HK-2 (cell line): ENCODE data around the gene PIP4K2C.
"Not testable (repeated sequence)": the region's sequence is repeated elsewhere in the genome, so short reads cannot be mapped to it uniquely, and the experiment has no call there.

Experiments
- DNase-seq: peaks from one replicate; pipeline ENCODE4 v3.0.0-alpha.2; 2018; ENCODE audit not compliant: unreplicated experiment

PIP4K2C gene

DNA sequence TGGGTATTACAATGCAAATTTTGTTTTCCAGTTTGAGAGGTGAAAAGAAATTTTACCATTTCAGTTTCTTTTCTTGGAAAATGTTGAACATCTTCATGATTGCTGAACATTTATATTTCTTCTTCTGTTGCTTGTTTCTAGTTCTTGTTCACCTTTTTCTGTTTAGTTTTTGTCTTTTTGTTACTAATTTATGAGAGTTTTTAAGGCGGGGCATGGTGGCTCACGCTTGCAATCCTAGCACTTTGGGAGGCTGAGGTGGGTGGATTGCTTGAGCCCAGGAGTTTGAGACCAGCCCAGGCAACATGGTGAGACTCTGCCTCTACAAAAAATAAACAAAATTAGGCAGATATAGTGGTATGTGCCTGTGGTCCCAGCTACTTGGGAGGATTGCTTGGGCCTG lies 30.5 kb upstream of the PIP4K2C start:
- no peak for DNase-seq

DNA sequence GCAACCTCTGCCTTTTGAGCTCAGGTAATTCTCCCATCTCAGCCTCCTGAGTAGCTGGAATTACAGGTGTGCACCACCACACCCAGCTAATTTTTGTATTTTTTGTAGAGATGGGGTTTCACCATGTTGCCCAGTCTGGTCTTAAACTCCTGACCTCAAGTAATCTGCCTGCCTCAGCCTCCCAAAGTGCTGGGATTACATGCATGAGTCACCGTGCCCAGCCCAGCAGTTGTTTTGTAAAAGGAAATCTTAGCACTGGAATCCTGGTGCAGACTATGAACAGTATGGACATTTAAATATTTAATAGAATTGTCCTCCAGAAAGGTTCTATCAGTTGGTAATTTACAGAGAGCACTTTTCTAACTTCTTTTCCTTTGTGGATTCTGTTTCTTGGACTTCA lies 29.9 kb upstream of the PIP4K2C start:
- DNase-seq: not testable (repeated sequence)

GRCh38 chr12:57563358-57563757 lies 27.6 kb upstream of the PIP4K2C start:
- no peak for DNase-seq

- no peak for DNase-seq
Observed at GRCh38 chr12:57564178-57564740, 26.7 kb upstream of the PIP4K2C start.

DNA sequence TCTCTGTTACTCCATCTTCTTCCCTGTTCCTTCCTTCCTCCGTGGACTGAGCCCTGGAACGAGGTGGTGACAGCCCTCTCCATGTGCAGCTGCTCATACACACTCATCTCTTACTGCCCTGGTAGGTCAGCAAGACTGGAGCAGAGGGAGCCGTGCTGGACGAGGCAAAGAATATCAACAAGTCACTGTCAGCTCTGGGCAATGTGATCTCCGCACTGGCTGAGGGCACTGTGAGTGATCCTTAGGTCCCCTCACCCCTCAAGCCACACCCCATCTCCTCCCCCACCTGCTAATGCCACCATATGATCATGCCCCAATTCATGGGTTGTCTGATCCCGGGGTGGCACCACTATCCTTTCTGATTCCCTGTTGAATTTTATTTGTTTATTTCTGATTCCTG lies 22.2 kb upstream of the PIP4K2C start:
- DNase-seq: no peak

DNA sequence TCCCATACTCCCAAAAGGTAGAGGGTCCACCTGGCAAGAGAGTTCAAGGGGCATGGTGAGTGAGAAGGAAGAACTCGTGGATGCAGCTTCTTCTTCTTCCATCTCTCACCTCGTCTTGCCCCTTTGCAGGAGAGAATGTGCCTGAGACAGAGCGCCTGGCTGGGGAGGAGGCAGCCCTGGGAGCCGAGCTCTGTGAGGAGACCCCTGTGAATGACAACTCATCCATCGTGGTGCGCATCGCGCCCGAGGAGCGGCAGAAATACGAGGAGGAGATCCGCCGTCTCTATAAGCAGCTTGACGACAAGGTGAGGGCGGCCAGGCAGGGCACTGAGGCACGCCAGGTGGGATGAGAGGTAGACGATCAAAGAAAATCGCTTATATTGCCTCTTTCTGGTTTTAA lies 21.1 kb upstream of the PIP4K2C start:
- DNase-seq: no peak

DNA sequence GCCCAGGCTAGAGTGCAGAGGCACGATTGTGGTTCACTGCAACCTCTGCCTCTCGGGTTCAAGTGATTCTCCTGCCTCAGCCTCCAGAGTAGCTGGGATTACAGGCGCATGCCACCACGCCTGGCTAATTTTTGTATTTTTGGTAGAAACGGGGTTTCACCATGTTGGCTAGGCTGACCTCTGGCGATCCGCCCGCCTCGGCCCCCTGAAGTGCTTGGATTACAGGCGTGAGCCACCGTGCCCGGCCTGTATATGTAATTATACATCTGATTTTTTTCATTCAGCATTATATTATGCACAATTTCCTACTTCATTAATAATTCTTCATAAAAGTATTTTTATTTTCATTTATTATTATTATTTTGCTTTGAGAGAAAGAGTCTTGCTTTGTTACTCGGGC lies 20.6 kb upstream of the PIP4K2C start:
- not testable (repeated sequence) for DNase-seq

DNA sequence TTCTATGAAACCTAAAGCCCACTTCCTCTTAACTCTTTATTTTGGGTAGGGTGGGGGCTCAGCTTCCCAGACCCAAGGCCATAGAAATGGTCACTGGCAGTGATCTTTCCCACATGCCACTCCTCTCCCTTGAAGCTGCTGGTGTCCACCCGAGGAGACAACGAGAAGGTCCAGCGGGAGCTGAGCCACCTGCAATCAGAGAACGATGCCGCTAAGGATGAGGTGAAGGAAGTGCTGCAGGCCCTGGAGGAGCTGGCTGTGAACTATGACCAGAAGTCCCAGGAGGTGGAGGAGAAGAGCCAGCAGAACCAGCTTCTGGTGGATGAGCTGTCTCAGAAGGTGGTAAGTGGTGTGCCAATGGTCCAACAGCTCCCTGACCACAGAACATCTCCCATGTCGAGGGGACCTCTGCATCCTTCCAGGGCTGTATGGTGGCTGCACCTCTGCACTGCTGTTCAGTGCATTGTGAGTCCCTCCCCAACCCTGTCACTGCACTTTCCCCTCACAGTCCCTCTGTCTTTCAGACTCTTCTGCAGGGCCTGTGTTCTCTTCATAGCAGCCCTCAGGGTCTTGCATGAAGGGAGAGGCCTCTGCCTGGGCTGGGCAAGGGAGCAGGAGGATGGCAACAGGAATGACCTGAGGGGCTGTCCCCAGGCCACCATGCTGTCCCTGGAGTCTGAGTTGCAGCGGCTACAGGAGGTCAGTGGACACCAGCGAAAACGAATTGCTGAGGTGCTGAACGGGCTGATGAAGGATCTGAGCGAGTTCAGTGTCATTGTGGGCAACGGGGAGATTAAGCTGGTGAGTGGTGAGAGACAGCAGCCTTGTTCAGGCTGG lies 18.8 kb upstream of the PIP4K2C start:
- DNase-seq: no peak

DNA sequence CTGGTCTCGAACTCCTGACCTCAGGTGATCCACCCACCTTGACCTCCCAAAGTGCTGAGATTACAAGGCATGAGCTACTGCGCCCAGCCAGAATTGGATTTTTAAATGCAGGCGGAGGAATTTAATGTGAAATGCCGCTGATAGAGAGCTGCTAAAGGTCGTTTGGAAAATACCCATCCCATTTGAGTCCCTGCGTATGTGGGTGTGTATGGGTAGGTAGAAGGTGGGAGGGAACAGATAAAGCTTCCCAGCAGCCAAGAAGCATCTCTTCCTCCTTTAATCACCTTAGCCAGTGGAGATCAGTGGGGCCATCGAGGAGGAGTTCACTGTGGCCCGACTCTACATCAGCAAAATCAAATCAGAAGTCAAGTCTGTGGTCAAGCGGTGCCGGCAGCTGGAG lies 16.2 kb upstream of the PIP4K2C start:
- no peak for DNase-seq

DNA sequence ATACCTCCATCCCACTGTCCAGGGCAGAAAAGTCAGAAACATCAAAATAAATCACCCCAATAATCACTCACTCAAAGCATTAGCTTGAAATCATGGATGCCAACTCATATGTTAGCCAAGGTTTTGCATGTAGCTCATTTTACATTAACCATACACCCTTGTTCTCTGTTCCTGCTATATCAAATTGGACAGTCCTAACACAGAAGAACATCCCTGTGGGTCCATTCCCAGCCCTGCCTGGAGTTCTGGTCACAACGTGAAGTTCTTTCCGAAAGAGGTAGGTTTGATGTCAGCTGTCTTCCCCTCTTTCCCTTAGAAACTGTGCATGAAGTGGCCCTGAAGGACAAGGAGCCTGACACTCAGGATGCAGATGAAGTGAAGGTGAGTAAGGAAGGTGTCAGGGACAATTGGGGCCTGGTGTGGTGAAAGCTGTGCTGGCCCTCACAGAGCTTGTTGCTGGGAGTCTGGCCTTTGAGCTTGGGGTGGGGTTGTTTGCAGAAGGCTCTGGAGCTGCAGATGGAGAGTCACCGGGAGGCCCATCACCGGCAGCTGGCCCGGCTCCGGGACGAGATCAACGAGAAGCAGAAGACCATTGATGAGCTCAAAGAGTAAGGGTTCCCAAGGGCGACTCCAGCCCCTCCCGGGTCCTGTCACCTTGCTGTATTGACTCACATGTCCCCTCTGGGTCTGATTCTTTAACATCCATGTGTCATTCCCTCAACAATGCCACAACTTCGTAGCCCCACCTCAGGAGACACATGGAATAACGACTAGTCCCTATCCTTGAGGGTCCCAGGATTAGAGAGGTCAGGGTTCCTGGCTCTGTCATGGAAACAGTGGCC lies 15.0 kb upstream of the PIP4K2C start:
- no peak for DNase-seq

GRCh38 chr12:57576613-57577160 lies 14.3 kb upstream of the PIP4K2C start:
- DNase-seq: no peak

GRCh38 chr12:57577981-57578758 lies 12.8 kb upstream of the PIP4K2C start:
- DNase-seq: no peak

GRCh38 chr12:57579011-57579410 lies 12.0 kb upstream of the PIP4K2C start:
- no peak for DNase-seq

DNA sequence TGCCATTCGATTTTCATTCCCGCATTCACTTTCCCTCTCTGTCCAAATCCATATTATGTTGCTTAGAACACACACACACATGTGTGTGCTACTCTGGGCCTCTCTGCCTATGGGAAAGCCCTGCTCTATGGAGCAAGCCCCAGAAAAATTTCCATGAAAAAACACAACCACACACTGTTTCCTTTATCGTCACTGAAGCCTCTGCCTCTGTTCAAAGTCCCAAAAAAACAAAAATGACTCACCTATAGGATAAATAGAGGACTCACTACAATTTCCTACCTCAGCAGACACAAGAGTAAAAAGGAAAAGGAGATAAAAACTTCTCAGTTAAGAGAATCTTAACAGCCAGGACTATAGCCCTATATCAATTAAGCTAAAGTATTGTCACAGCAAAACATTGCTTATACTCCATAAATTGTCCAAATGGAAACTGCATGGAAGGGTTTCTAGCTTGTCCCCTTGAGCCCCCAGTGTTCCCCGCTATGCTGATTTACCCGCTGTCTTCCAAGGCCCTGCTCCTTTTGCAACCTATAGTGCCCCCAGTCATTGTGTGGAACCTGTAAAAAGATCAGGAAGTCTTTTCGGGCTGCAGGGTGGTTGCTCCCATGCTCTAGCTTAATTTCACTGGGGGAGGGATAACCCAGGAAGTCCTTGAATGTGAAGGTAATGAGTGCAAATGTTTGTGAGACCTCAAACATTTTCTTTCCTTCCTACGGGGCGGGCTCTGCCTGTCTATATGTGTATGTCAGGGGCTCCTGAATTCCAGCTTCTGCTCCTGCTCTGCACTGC lies 11.1 kb upstream of the PIP4K2C start:
- DNase-seq: no peak

- DNase-seq: no peak
Observed at GRCh38 chr12:57580466-57580795, 10.6 kb upstream of the PIP4K2C start.

DNA sequence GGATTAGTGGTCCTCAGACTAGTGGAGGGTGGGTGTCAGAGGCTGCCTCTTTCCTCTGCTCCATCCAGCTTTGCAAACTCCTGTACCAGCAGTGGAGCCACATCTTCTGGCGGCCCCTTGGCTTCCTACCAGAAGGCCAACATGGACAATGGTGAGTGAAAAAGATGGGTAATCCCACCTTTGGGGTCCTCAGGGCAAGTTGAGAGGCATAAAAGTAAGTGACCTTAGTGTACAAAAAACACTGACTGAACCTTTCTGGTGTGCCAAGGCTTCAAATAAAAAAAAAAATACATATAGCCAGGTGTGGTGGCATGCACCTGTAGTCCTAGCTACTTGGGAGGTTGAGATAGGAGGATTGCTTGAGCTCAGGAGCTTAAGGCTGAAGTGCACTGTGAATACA lies 9.2 kb upstream of the PIP4K2C start:
- DNase-seq: no peak

DNA sequence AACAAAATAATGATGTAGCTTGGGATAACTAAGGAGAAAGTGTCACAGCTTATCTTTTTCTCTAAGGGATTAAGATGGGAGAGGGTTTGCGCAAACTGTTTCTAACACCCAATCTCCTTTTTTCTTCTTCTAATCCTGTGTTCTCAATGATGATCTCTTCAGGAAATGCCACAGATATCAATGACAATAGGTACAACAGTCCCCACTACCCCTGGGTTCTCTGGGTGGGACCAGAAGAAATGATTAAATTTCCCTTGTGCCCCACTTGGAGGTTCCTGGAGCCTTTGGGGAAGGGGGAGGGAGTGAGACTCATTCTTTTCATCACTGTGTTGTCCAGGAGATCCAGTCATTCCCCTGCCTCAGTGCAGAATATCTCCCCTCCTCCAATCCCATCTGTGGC lies 8.6 kb upstream of the PIP4K2C start:
- DNase-seq: no peak

DNA sequence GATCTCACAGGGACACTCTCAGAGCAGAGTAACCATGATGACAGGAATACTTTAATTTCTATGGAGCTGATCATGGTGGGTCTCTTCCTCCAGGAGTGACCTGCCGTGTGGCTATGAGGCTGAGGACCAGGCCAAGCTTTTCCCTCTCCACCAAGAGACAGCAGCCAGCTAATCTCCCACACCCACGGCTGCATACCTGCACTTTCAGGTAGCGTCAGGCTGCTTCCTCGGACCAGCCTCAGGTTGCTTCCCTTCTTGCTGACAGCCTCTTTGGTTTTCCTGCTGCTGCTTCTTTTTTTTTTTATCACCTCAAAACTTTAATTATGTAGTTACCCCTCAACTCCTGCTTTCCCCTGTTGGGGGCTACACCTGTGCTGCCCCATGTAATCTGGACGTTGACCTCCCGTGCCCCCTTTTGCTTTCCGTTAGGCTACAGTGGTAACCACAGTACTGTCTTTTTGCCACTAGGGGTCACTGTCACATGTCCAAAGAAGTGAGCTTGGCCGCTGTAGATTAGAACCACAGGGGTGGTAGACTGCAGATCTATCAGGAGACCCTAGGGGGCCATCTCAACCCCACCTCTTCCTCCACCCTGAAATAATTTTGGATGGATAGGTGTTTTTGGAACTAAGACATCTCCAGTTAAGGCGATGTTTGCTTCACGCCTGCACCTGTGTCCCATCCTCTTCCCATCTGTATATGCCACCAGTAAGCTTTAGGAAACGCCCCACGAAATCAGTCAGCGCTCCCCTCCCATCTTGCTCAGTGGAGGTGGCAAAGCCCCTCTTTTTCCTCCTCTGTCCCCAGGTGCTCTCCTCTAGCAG lies 7.8 kb upstream of the PIP4K2C start:
- peak; percentile 66 for DNase-seq

- DNase-seq: no peak
Observed at GRCh38 chr12:57584050-57584449, 6.9 kb upstream of the PIP4K2C start.

DNA sequence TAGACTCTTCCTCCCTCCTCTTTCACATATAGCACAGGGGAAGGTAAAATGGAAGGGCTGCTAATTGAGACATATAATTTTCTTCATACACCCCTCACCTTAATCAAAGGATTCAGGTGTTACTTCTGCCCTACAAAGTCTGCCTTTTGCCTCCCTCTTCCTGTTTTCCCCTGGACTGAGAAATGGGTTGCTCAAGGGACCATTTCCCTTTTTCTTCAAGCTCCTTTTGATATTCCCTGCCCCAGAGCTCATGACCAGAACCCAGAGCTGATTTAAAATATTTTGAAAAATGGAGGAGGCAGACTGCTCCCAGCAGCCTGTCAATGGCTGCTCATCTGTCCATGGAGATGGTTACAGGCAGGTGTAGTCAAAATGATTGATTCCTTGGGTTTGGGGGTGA lies 6.3 kb upstream of the PIP4K2C start:
- DNase-seq: no peak
